Trophoblast cell (in vitro differentiated cells and primary cell): ENCODE results near the gene COL1A1.

ENCODE experiments used
- DNase-seq, 2 donors: peaks; one replicate each; pipeline ENCODE4 v3.0.0-alpha.2; 2016
- H2AFZ ChIP-seq: 2 replicates; pipeline ENCODE4 v1.6.1; 2013; ENCODE audit warnings: low read length, moderate library complexity, mild to moderate bottlenecking; ENCODE audit not compliant: insufficient read depth, poor library complexity
- H2AK5ac ChIP-seq: 2 replicates; pipeline ENCODE4 v1.6.1; 2013; ENCODE audit warnings: mild to moderate bottlenecking, low read length
- H2BK120ac ChIP-seq: 2 replicates; pipeline ENCODE4 v1.6.1; 2013; ENCODE audit warnings: low read length, mild to moderate bottlenecking, moderate library complexity; ENCODE audit not compliant: insufficient read depth, poor library complexity
- H2BK12ac ChIP-seq: 2 replicates; pipeline ENCODE4 v1.6.1; 2013; ENCODE audit warnings: mild to moderate bottlenecking, low read length, moderate library complexity
- H2BK5ac ChIP-seq: 2 replicates; pipeline ENCODE4 v1.6.1; 2013; ENCODE audit warnings: low read length, low read depth, moderate library complexity, mild to moderate bottlenecking; ENCODE audit not compliant: poor library complexity
- H3K14ac ChIP-seq: 2 replicates; pipeline ENCODE4 v1.6.1; 2013; ENCODE audit warnings: mild to moderate bottlenecking, low read length
- H3K18ac ChIP-seq: 2 replicates; pipeline ENCODE4 v1.6.1; 2013; ENCODE audit warnings: mild to moderate bottlenecking, low read length
- H3K23ac ChIP-seq: 2 replicates; pipeline ENCODE4 v1.6.1; 2013; ENCODE audit warnings: low read length
- H3K27ac ChIP-seq: 2 replicates; pipeline ENCODE4 v1.5.1; 2013; ENCODE audit warnings: low read depth, mild to moderate bottlenecking, inconsistent platforms, low read length, moderate library complexity
- H3K27me3 ChIP-seq: 2 replicates; pipeline ENCODE4 v1.6.1; 2013; ENCODE audit warnings: inconsistent platforms, mild to moderate bottlenecking, low read length, moderate library complexity; ENCODE audit not compliant: insufficient read depth
- H3K36me3 ChIP-seq, 2 experiments: 1 replicate in 1 of 2; 2 replicates in 1 of 2; pipeline ENCODE4 v1.6.1; 2013; ENCODE audit warnings: low read length in 2 of 2, mild to moderate bottlenecking in 2 of 2, moderate library complexity in 1 of 2; ENCODE audit not compliant: insufficient read depth in 2 of 2, control insufficient read depth in 1 of 2
- H3K4ac ChIP-seq: 2 replicates; pipeline ENCODE4 v1.6.1; 2013; ENCODE audit warnings: low read depth, mild to moderate bottlenecking, low read length, moderate library complexity
- H3K4me1 ChIP-seq, 2 experiments: 1 replicate in 1 of 2; 2 replicates in 1 of 2; pipeline ENCODE4 v1.6.1; 2013; ENCODE audit warnings: low read length in 2 of 2, mild to moderate bottlenecking in 2 of 2, moderate library complexity in 1 of 2; ENCODE audit not compliant: insufficient read depth in 2 of 2, control insufficient read depth in 1 of 2
- H3K4me2 ChIP-seq: 2 replicates; pipeline ENCODE4 v1.6.1; 2013; ENCODE audit warnings: inconsistent platforms, mild to moderate bottlenecking, low read length, moderate library complexity
- H3K4me3 ChIP-seq: 2 replicates; pipeline ENCODE4 v1.5.1; 2013; ENCODE audit warnings: mild to moderate bottlenecking, low read depth, low read length, inconsistent platforms
- H3K79me1 ChIP-seq: one replicate; pipeline ENCODE4 v1.6.1; 2013; ENCODE audit warnings: low read length
- H3K79me2 ChIP-seq: 2 replicates; pipeline ENCODE4 v1.6.1; 2013; ENCODE audit warnings: low read length, mild to moderate bottlenecking; ENCODE audit not compliant: control insufficient read depth, insufficient read depth, poor library complexity
- H3K9ac ChIP-seq: 2 replicates; pipeline ENCODE4 v1.6.1; 2013; ENCODE audit warnings: mild to moderate bottlenecking, low read length
- H3K9me3 ChIP-seq: 2 replicates; pipeline ENCODE4 v1.6.1; 2013; ENCODE audit warnings: low read depth, mild to moderate bottlenecking, control low read depth, inconsistent platforms, low read length; ENCODE audit not compliant: insufficient read depth
- H4K12ac ChIP-seq: 2 replicates; pipeline ENCODE4 v1.6.1; 2013; ENCODE audit warnings: low read depth, mild to moderate bottlenecking, low read length, moderate library complexity
- H4K8ac ChIP-seq: 2 replicates; pipeline ENCODE4 v1.6.1; 2013; ENCODE audit warnings: low read depth, mild to moderate bottlenecking, low read length, moderate library complexity
- H4K91ac ChIP-seq: one replicate; pipeline ENCODE4 v1.6.1; 2013; ENCODE audit warnings: low read depth, mild to moderate bottlenecking, low read length, moderate library complexity
- WGBS: extraction: QIAGEN DNeasy Blood & Tissue Kit; methylation state at CpG from one replicate; pipeline ENCODE4 v1.1.7; 2013; ENCODE audit warnings: missing lambda C conversion rate; ENCODE audit not compliant: insufficient read length, insufficient coverage; ENCODE audit errors: extremely low coverage; 5-methylcytosine and 5-hydroxymethylcytosine counted together

Gene COL1A1

GRCh38 chr17:50234581-50234980, 33.1 kb upstream of the COL1A1 start:
- H4K12ac ChIP-seq = no peak overlapping the region
- no peak overlapping the region for H3K9ac ChIP-seq
- no peaks in the 10 kb centered on the region for H3K4me1 ChIP-seq
- H3K4ac ChIP-seq = no peak overlapping the region
- no peaks in the 10 kb centered on the region for H3K27me3 ChIP-seq
- H2BK5ac ChIP-seq = no peak overlapping the region
- H3K4me2 ChIP-seq = no peak overlapping the region
- no peak overlapping the region for H3K27ac ChIP-seq
- H2AFZ ChIP-seq = no peak overlapping the region
- H3K79me1 ChIP-seq = no peaks in the 10 kb centered on the region
- H2BK12ac ChIP-seq = no peak overlapping the region
- no peak overlapping the region for H3K23ac ChIP-seq
- no peaks in the 10 kb centered on the region for H3K9me3 ChIP-seq
- no peak overlapping the region for H3K18ac ChIP-seq
- no peak overlapping the region for H3K14ac ChIP-seq
- H2AK5ac ChIP-seq = no peak overlapping the region
- H3K4me3 ChIP-seq = no peak overlapping the region
- no peak overlapping the region for H4K8ac ChIP-seq
- H3K36me3 ChIP-seq = no peaks in the 10 kb centered on the region
- H2BK120ac ChIP-seq = no peak overlapping the region
- peak; percentile 25 to 35 for DNase-seq
- H3K79me2 ChIP-seq = no peaks in the 10 kb centered on the region
- no peak overlapping the region for H4K91ac ChIP-seq

- Histone ChIP-seq H2BK120ac (no peak overlapping the region), H3K9ac (no peak overlapping the region), H4K8ac (no peak overlapping the region), H3K27ac (no peak overlapping the region), H3K14ac (no peak overlapping the region), H3K36me3 (no peaks in the 10 kb centered on the region), H2BK12ac (no peak overlapping the region), H3K18ac (no peak overlapping the region), H4K12ac (no peak overlapping the region), H3K79me1 (peaks cover 5% of the 10 kb centered on the region), H3K4ac (no peak overlapping the region), H3K4me3 (no peak overlapping the region), H3K4me1 (peaks cover 10 to 13% of the 10 kb centered on the region in 2 experiments), H2BK5ac (no peak overlapping the region), H3K27me3 (no peaks in the 10 kb centered on the region), H3K79me2 (no peaks in the 10 kb centered on the region), H3K9me3 (peaks cover 6% of the 10 kb centered on the region), H3K4me2 (no peak overlapping the region), H3K23ac (no peak overlapping the region), H4K91ac (no peak overlapping the region), H2AFZ (no peak overlapping the region), H2AK5ac (no peak overlapping the region)
- WGBS = no CpG with 5 or more reads among the region's 3 CpGs
- no peak for DNase-seq
Observed at GRCh38 chr17:50225701-50226240, 24.3 kb upstream of the COL1A1 start.

- H3K4me1 ChIP-seq = peaks cover 20 to 22% of the 10 kb centered on the region in 2 experiments
- H4K8ac ChIP-seq = no peak overlapping the region
- H3K79me1 ChIP-seq = peaks cover 13% of the 10 kb centered on the region
- peaks cover 1% of the 10 kb centered on the region for H3K79me2 ChIP-seq
- no peak overlapping the region for H3K9ac ChIP-seq
- no peaks in the 10 kb centered on the region for H3K36me3 ChIP-seq
- no peak overlapping the region for H4K12ac ChIP-seq
- H3K9me3 ChIP-seq = peaks cover 6% of the 10 kb centered on the region
- no peak for DNase-seq
- H2BK120ac ChIP-seq = no peak overlapping the region
- no peak overlapping the region for H3K27ac ChIP-seq
- H3K4me3 ChIP-seq = no peak overlapping the region
- H3K27me3 ChIP-seq = no peaks in the 10 kb centered on the region
- no peak overlapping the region for H3K18ac ChIP-seq
- no peak overlapping the region for H3K4me2 ChIP-seq
- H3K4ac ChIP-seq = no peak overlapping the region
- no peak overlapping the region for H2AFZ ChIP-seq
- no CpG with 5 or more reads among the region's 6 CpGs for WGBS
- H2BK5ac ChIP-seq = no peak overlapping the region
- no peak overlapping the region for H4K91ac ChIP-seq
- no peak overlapping the region for H2BK12ac ChIP-seq
- no peak overlapping the region for H3K14ac ChIP-seq
- no peak overlapping the region for H3K23ac ChIP-seq
- H2AK5ac ChIP-seq = no peak overlapping the region
Observed at GRCh38 chr17:50222922-50223321, 21.5 kb upstream of the COL1A1 start.

- Histone ChIP-seq H3K27me3 (no peaks in the 10 kb centered on the region), H3K36me3 (no peaks in the 10 kb centered on the region), H3K14ac (no peak overlapping the region), H3K79me2 (peaks cover 1% of the 10 kb centered on the region), H2AFZ (no peak overlapping the region), H2BK120ac (no peak overlapping the region), H3K4me3 (no peak overlapping the region), H2BK5ac (no peak overlapping the region), H3K79me1 (peaks cover 13% of the 10 kb centered on the region), H3K23ac (no peak overlapping the region), H3K4me1 (peaks cover 20 to 22% of the 10 kb centered on the region in 2 experiments), H3K18ac (no peak overlapping the region), H3K27ac (no peak overlapping the region), H3K9me3 (peaks cover 6% of the 10 kb centered on the region), H3K4ac (no peak overlapping the region), H3K9ac (no peak overlapping the region), H3K4me2 (no peak overlapping the region), H4K8ac (no peak overlapping the region), H4K12ac (no peak overlapping the region), H4K91ac (peak overlapping the region; percentile 57), H2AK5ac (peak overlapping the region; percentile 76), H2BK12ac (peak overlapping the region; percentile 84)
- no CpG with 5 or more reads among the region's 8 CpGs for WGBS
- no peak for DNase-seq
Observed at GRCh38 chr17:50221864-50222545, 20.6 kb upstream of the COL1A1 start.
